WI38 (cell line): Measurements from ENCODE around the gene TMEM171.

Experiments
- H3K4me3 ChIP-seq: 2 replicates; pipeline ENCODE4 v1.5.1; 2011; ENCODE audit warnings: low read depth, mild to moderate bottlenecking, control low read depth, low read length
- TF ChIP-seq, protein P1 (sequence below): IDR thresholded peaks from 2 replicates; pipeline ENCODE4 v1.5.1; 2012; ENCODE audit warnings: low read depth, mild to moderate bottlenecking, control low read depth, low read length

The TMEM171 gene, protein sequence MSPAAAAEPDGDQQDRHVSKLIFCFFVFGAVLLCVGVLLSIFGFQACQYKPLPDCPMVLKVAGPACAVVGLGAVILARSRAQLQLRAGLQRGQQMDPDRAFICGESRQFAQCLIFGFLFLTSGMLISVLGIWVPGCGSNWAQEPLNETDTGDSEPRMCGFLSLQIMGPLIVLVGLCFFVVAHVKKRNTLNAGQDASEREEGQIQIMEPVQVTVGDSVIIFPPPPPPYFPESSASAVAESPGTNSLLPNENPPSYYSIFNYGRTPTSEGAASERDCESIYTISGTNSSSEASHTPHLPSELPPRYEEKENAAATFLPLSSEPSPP

DNA sequence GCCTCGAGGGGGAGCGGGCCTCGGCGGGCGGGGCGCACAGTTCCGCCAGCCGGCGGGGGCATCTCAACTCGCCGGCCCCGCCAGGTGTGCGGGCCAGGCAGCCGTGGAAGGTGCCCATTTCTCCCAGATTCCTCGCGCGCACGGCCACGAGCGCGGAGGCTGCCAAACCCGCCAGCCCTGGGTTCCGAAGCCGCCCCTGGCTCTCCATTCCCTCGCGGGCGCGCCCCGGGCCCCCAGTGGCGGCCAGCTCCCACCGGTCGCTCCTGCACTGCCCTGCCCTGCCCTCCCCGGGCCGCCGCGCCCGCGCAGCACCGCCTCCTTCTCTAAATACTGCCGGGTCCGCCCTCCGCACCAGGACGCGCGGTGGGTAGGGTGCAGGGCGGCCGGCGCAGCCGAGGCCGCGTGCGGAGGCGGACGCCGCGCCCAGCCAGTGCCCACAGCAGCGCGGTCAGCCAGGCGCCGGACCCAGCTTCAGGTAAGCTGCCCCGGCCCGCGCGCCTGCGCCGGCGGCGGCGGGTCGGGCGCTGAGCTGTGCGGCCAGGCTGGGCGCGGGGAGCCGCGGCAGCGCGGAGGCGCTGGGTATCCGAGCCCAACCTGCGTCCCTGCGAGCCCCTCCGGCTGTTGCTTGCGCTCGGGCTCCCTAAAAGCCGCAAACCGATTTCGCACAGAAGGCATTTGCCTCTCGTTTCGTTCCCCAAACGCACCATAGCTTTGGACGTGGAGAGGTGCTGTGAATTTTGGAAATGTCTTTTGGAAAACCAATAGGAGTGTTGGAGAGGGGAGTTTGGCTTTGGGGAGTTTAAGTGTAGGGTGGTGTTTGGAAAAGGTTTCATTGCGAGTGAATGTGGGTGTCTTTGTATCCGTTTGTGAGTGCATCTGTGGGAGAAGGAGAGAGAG is at the start of gene TMEM171:
Gene TMEM171 (plus strand): TSS at position 354 of the 897 bp plus-strand sequence. CDS start 2,799 bp downstream, outside the sequence.
- peak within 1 kb of the TSS; percentile 67 for H3K4me3 ChIP-seq
- TF ChIP-seq, protein P1, sequence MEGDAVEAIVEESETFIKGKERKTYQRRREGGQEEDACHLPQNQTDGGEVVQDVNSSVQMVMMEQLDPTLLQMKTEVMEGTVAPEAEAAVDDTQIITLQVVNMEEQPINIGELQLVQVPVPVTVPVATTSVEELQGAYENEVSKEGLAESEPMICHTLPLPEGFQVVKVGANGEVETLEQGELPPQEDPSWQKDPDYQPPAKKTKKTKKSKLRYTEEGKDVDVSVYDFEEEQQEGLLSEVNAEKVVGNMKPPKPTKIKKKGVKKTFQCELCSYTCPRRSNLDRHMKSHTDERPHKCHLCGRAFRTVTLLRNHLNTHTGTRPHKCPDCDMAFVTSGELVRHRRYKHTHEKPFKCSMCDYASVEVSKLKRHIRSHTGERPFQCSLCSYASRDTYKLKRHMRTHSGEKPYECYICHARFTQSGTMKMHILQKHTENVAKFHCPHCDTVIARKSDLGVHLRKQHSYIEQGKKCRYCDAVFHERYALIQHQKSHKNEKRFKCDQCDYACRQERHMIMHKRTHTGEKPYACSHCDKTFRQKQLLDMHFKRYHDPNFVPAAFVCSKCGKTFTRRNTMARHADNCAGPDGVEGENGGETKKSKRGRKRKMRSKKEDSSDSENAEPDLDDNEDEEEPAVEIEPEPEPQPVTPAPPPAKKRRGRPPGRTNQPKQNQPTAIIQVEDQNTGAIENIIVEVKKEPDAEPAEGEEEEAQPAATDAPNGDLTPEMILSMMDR = no peak

DNA sequence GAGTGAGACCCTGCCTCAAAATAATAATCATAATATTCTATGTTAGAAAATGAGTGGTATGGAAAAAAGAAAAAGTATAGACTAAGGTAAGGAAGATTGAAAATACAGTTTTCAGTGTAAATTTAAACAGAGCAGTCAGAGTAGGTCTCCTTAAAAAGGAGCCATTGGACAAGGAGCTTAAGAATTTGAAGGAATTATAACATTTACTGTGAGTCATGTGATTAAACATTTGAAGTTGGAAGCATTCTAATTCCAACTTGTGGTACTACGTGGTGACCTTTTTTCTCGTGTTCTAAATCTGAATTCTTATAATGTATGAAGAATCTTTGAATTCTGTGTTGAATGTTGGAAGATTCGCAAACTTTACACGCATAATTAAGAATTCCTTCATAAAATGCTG is 39.3 kb upstream of the TMEM171 start:
- H3K4me3 ChIP-seq = no peak overlapping the region

DNA sequence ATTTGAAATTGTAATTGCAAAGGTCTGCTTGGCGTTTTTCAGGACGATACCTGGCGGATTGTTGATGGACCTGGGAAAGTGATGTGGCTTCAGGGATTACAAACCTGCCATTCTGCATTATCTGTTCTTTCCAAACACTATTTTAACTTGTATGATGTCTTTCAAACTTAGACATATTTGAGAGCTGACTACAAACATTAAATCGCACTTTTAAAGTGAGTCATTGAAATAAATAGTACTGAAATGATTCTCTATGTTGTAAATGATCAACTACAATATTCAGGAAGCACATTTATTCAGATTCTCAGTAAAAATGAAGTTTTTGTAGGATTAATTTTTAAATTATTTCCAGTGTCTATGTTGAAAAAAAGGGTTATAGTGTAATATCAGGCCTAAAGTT is 32.3 kb upstream of the TMEM171 start:
- no peak overlapping the region for H3K4me3 ChIP-seq
- TF ChIP-seq, protein P1 = no peak

More for the DNA sequence above, 39.3 kb upstream of the TMEM171 start:
- TF ChIP-seq, protein P1 = no peak

DNA sequence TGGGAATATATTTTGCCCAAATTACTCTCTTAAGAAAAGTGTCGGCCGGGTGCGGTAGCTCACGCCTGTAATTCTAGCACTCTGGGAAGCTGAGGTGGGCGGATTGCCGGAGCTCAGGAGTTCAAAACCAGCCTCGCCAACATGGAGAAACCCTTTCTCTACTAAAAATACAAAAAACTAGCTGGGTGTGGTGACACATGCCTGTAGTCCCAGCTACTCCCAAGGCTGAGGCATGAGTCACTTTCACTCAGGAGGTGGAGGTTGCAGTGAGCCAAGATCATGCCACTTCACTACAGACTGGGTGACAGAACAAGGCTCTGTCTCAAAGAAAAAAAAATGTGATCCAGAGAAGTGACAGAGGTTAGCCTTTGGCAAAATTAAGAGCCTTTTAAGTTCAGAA is 26.4 kb upstream of the TMEM171 start:
- no peak overlapping the region for H3K4me3 ChIP-seq
- TF ChIP-seq, protein P1 = no peak

DNA sequence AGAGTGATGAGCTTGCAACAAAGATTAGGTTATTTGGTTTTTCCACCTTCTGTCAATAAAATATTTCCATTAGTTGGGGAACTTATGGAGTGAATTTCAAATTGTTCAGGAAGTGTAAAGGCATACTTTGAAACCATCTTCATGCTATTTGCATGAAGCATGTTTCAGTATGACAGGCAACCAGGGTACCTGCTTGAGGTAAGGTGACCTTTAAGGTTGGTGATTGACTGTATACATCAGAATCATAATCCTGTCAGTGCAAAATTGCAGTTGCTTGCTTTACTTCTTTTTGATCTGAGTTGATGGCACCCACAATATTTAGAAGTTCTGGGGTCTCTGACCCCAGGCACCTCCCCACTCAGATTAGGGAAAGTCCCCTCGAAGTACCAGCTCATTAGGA is 26.0 kb upstream of the TMEM171 start:
- no peak overlapping the region for H3K4me3 ChIP-seq
- TF ChIP-seq, protein P1 = no peak

DNA sequence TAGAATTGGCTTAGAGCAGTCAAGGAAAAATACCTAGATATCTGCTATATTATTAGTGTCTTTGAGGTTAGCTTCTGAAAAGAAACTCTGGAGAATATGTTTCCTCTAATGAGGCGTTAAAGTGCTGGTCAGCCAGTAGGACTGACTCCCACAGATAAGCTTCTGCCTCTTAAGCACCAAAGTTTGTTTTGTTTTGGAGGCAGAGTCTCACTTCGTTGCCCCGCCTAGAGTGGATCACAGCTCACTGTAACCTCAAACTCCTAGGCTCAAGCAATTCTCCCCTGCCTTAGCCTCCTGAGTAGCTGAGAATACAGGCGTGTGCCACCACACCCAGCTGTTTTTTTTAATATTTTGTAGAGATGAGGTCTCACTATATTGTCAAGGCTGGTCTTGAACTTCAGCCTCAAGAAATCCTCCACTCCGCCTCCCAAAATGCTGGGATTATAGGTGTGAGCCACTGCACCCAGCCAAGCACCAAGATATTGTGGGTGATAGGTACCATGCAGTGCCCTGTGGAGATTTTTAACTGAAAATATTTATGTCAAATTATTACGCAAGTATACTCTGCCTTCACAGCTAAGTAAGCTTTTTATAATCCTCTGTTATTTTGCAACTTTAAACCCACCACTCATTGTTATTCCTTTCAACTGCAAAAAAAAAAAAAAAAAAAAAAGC is 24.7 kb upstream of the TMEM171 start:
- H3K4me3 ChIP-seq = no peak overlapping the region
- TF ChIP-seq, protein P1 = no peak

DNA sequence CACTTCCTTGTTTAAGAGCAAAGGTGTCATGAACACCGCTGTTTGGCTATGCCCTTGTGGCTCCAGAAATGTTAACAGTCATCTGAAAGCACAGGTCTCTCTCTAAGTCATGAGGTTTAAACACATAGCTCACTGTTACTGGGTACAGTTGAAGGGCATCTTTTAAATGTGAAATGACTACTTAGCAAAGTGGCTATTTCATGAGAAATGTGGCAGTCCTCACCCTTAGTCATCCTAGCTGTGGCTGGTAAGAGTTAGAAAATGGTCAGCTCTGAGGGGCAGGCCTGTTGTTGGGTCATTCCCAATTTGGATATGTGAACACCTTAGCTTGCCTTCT is 24.2 kb upstream of the TMEM171 start:
- TF ChIP-seq, protein P1 = no peak
- no peak overlapping the region for H3K4me3 ChIP-seq
